Suprapubic skin (tissue), 4 donors: ENCODE results near the gene EEF1AKMT4. TPM values are rescaled to one million over a fixed set of nuclear protein-coding genes. Genes with fewer than 3 reads are reported as not detected.

Experiments
- DNase-seq, 2 donors: peaks; one replicate each; pipeline ENCODE4 v3.0.0-alpha.2; 2019; ENCODE audit warnings: low spot score in 2 of 2
- H3K27ac ChIP-seq: fragments of 200-600 bp; sonication (generic); one replicate; pipeline ENCODE4 v1.5.1; 2019
- H3K27me3 ChIP-seq: fragments of 200-600 bp; sonication (generic); one replicate; pipeline ENCODE4 v1.5.1; 2019
- H3K36me3 ChIP-seq: fragments of 200-600 bp; sonication (generic); one replicate; pipeline ENCODE4 v1.5.1; 2019
- H3K4me1 ChIP-seq: fragments of 200-600 bp; sonication (generic); one replicate; pipeline ENCODE4 v1.5.1; 2019
- H3K4me3 ChIP-seq: fragments of 200-600 bp; sonication (generic); one replicate; pipeline ENCODE4 v1.5.1; 2019; ENCODE audit warnings: mild to moderate bottlenecking
- H3K9me3 ChIP-seq: fragments of 200-600 bp; sonication (generic); one replicate; pipeline ENCODE4 v1.5.1; 2019
- EP300 ChIP-seq: sonication (generic); formaldehyde crosslinking; IDR thresholded peaks from one replicate; pipeline ENCODE4 v1.6.1; 2017; ENCODE audit warnings: antibody characterized with exemption
- POLR2A ChIP-seq, 2 donors: fragments of 450-650 bp; IDR thresholded peaks; one replicate each; pipeline ENCODE4 v1.6.1; 2017; ENCODE audit warnings: antibody characterized with exemption in 2 of 2, mild to moderate bottlenecking in 2 of 2, moderate library complexity in 2 of 2
- POLR2AphosphoS5 ChIP-seq, 3 donors: sonication (generic); formaldehyde crosslinking; IDR thresholded peaks; one replicate each; pipeline ENCODE4 v1.6.1; 2017; ENCODE audit warnings: antibody characterized with exemption in 3 of 3
- WGBS: methylation state at CpG from one replicate; pipeline ENCODE4 v1.1.5; 2018; 5-methylcytosine and 5-hydroxymethylcytosine counted together
- total RNA-seq, 4 donors: library from RNA; depleted of rRNA; stranded (reverse); fragments of >200 nt; gene quantifications; one replicate each; pipeline ENCODE4 v1.1.0, GENCODE V29; 2016
- TF ChIP-seq, protein P1 (sequence below), 2 donors: fragments of 200-600 bp in 1 of 2; fragments of 450-650 bp in 1 of 2; sonication (generic) in 1 of 2; IDR thresholded peaks; one replicate each; pipeline ENCODE4 v1.5.1; 2016 to 2019; ENCODE audit warnings: antibody characterized with exemption in 2 of 2, mild to moderate bottlenecking in 1 of 2, moderate library complexity in 1 of 2

EEF1AKMT4 gene
- total RNA-seq, 4 donors from 2014 or later, result 4.3 to 11.8 (median 10.0) TPM

DNA sequence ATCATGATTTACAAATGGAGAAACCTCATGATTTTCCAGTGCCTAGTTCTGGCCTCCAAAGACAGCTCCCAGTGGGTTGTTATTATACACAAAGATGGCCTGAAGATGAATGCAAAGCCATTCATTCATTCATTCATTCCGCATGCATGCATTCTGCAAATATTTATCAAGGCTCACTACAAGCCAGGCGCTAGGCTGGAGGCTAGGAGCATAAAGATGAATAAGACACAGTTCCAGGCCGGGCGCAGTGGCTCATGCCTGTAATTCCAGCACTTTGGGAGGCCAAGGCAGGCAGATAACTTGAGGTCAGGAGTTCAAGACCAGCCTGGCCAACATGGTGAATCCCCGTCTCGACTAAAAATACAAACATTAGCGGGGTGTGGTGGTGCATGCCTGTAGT, 47.1 kb downstream of the EEF1AKMT4 start:
- Histone ChIP-seq H3K4me1 (peaks cover 15% of the 10 kb centered on the region), H3K9me3 (no peaks in the 10 kb centered on the region), H3K4me3 (no peak overlapping the region), H3K27me3 (no peaks in the 10 kb centered on the region), H3K27ac (no peak overlapping the region), H3K36me3 (peaks cover 3% of the 10 kb centered on the region)
- 92% methylated on average over 6 of the region's 7 CpGs for WGBS
- no peak for DNase-seq
- TF ChIP-seq POLR2A (IDR thresholded peaks at IDR 0.05), result no peak
- TF ChIP-seq POLR2AphosphoS5 (IDR thresholded peaks at IDR 0.05), result no peak
- no peak for TF ChIP-seq EP300
- TF ChIP-seq, protein P1, sequence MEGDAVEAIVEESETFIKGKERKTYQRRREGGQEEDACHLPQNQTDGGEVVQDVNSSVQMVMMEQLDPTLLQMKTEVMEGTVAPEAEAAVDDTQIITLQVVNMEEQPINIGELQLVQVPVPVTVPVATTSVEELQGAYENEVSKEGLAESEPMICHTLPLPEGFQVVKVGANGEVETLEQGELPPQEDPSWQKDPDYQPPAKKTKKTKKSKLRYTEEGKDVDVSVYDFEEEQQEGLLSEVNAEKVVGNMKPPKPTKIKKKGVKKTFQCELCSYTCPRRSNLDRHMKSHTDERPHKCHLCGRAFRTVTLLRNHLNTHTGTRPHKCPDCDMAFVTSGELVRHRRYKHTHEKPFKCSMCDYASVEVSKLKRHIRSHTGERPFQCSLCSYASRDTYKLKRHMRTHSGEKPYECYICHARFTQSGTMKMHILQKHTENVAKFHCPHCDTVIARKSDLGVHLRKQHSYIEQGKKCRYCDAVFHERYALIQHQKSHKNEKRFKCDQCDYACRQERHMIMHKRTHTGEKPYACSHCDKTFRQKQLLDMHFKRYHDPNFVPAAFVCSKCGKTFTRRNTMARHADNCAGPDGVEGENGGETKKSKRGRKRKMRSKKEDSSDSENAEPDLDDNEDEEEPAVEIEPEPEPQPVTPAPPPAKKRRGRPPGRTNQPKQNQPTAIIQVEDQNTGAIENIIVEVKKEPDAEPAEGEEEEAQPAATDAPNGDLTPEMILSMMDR (IDR thresholded peaks at IDR 0.05), result no peak

DNA sequence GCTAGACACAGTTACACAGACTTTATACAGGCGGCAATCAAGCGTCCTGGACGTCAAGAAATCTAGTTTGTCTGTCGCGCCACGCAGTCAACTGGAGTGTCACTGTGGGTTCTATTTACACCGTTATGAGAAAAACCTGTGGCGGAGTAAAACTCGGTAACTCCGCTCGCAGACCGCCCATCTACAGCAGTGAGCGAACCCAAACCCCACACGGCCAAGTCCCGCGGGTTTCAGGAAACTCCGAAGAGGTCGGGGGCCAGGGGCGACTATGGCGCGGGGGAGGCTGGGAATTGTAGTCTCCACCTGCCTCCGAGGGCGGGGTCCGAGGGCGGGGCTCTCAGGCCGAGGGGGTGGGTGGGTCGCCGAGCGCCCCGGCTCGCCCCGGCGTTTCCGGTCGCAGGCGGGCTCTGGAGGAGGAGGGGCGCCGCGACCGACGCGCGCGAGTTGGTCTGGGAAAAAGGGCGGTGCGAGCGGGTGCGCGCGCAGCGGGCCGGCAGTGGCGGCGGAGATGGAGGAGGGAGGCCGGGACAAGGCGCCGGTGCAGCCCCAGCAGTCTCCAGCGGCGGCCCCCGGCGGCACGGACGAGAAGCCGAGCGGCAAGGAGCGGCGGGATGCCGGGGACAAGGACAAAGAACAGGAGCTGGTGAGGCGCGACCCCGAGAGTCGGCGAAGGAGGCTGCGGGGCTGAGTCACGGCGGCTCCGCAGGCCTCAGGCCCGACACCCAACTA, 49.5 kb downstream of the EEF1AKMT4 start, which contains the start of gene PSMD2:
PSMD2 (plus strand) TSS at position 483 of the 729 bp plus-strand sequence; CDS start at position 509, 26 bp downstream.
- peak; percentile 99 for DNase-seq
- 0% methylated on average over 31 of the region's 78 CpGs for WGBS
- Histone ChIP-seq H3K36me3 (peaks cover 27% of the 10 kb centered on the region), H3K4me3 (peak within 1 kb of the TSS; percentile 73), H3K27ac (peak within 1 kb of the TSS; percentile 82), H3K27me3 (no peaks in the 10 kb centered on the region), H3K9me3 (no peaks in the 10 kb centered on the region), H3K4me1 (peaks cover 15% of the 10 kb centered on the region)
- TF ChIP-seq POLR2A (IDR thresholded peaks at IDR 0.05), result peak in 1 of 2 donors; percentile 71
- TF ChIP-seq, protein P1 (IDR thresholded peaks at IDR 0.05), result no peak
- peak; percentile 6 to 51 (median 15) for TF ChIP-seq POLR2AphosphoS5 (IDR thresholded peaks at IDR 0.05)

DNA sequence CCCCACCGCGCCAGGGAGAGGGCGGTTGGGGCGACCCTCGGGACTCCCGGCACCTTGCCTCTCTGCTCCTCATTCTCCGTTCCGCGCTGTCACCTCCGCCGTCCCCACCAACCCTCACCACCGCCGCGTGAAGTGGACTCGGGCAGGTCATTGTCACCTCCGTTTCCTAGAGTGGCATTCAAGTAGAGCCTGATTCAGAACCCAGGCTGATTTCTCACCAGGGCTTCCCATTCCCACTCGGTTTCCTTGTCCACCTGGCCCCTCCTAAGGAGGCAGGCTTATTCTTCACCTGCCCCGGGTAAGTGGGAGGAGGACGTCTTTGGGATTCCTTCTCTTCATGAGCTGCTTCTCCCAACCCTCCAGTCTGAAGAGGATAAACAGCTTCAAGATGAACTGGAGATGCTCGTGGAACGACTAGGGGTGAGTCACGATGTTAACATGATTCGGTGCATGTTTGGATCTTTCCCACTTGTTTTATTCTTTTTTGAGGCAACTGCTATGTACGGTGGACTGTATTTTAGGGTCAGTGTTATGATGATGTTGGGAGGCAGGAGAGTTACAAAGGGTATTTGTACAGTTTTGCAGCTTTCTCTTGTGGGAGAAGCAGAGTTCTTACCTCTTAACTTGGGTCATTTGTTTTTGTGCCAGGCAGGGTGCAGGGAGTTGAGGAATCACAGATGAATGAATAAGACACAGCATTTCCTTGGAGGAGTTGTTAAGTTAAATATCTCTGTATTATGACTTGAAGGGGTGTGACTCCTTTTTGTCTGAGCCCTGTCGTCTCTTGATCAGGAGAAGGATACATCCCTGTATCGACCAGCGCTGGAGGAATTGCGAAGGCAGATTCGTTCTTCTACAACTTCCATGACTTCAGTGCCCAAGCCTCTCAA, 50.3 kb downstream of the EEF1AKMT4 start:
- Histone ChIP-seq H3K9me3 (no peaks in the 10 kb centered on the region), H3K27me3 (no peaks in the 10 kb centered on the region), H3K36me3 (peaks cover 35% of the 10 kb centered on the region), H3K27ac (peak overlapping the region; percentile 82), H3K4me1 (peaks cover 15% of the 10 kb centered on the region), H3K4me3 (peak overlapping the region; percentile 73)
- TF ChIP-seq, protein P1 (IDR thresholded peaks at IDR 0.05), result no peak
- peak in 1 of 2 donors; percentile 80 for DNase-seq
- 23% methylated on average over 19 of the region's 29 CpGs for WGBS

DNA sequence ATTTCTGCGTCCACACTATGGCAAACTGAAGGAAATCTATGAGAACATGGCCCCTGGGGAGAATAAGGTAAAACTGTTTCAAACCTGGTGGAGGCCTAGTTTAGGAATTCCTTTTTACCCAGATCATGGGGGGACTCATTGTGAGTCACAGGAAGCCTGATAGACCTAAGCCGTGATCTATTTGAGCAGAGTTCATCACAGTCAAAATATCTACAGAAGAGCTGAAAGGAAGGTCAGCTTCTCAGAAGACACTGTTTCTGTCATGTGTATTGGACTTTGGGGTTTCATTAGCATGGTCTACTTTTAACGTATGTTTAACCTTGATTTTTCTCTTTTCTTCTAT, 50.9 kb downstream of the EEF1AKMT4 start:
- DNase-seq, result no peak
- H3K36me3 ChIP-seq, result peaks cover 41% of the 10 kb centered on the region
- no peaks in the 10 kb centered on the region for H3K9me3 ChIP-seq
- 83% methylated on average over 3 of the region's 3 CpGs for WGBS
- TF ChIP-seq, protein P1 (IDR thresholded peaks at IDR 0.05), result no peak
- no peak for TF ChIP-seq POLR2A (IDR thresholded peaks at IDR 0.05)
- no peak for TF ChIP-seq POLR2AphosphoS5 (IDR thresholded peaks at IDR 0.05)
- TF ChIP-seq EP300, result no peak
- H3K4me1 ChIP-seq, result peaks cover 15% of the 10 kb centered on the region
- H3K4me3 ChIP-seq, result peak overlapping the region; percentile 73
- no peaks in the 10 kb centered on the region for H3K27me3 ChIP-seq
- no peak overlapping the region for H3K27ac ChIP-seq

DNA sequence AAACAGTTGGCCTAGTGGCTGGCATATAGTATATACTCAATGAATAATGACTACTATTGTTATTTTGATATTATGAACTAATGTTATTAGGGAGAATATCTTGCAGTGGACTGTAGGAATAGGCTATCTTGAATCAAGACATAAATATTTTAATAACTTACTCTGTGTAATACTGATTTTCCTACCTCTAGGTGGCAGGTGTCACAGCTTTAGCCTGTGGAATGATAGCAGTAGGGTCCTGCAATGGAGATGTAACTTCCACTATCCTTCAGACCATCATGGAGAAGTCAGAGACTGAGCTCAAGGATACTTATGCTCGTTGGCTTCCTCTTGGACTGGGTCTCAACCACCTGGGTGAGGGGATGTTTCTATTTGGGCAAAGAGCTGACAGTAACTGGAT, 56.1 kb downstream of the EEF1AKMT4 start:
- H3K27ac ChIP-seq, result no peak overlapping the region
- H3K4me1 ChIP-seq, result peaks cover 3% of the 10 kb centered on the region

More for the DNA sequence above, 56.1 kb downstream of the EEF1AKMT4 start:
- no peak overlapping the region for H3K4me3 ChIP-seq
- no peak for DNase-seq
- peaks cover 83% of the 10 kb centered on the region for H3K36me3 ChIP-seq
- TF ChIP-seq, protein P1 (IDR thresholded peaks at IDR 0.05), result peak in 1 of 2 donors; percentile 23
- no peak for TF ChIP-seq POLR2AphosphoS5 (IDR thresholded peaks at IDR 0.05)
- no peaks in the 10 kb centered on the region for H3K27me3 ChIP-seq
- WGBS, result 53% methylated on average over 1 of the region's 1 CpG
- H3K9me3 ChIP-seq, result no peaks in the 10 kb centered on the region
